ENCODE results near the gene LGI2. TPM values are rescaled to one million over a fixed set of nuclear protein-coding genes. Genes with fewer than 3 reads are reported as not detected.

LGI2 gene
- total RNA-seq, 3 donors from 2014 or later: 0.33 to 2.2 (median 1.2) TPM

DNA sequence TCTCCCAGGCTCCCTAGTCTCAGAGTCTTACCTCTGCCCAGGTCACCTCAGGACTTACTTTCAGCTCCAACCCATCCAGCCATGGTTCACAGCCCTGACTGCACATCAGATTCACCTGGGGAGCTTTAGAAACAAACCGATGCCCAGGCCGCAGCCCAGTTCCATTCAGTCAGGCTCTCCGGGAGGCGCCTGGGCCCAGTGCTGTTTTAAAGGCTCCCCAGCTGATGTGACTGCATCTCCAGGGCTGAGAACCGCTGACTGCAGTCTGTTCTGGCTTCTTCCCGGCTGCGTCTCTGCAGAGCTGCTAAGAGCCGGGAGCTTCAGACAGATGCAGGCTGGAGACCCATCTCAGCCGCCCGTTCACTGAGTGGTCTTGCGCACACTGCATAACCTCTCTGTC lies 44.4 kb upstream of the LGI2 start:
- intact Hi-C loops (cut with DNase I; ENCODE audit: low total_unique reads): no loop called here
- DNase-seq (ENCODE audit: low spot score in 2 of 2): no peak
- Histone ChIP-seq H3K27me3 (no peaks in the 10 kb centered on the region), H3K27ac (no peak overlapping the region), H3K9me3 (no peaks in the 10 kb centered on the region), H3K4me3 (no peak overlapping the region), H3K4me1 (no peaks in the 10 kb centered on the region), H3K36me3 (no peaks in the 10 kb centered on the region)
- TF ChIP-seq POLR2A (IDR thresholded peaks at IDR 0.05): no peak
- TF ChIP-seq, protein P1, sequence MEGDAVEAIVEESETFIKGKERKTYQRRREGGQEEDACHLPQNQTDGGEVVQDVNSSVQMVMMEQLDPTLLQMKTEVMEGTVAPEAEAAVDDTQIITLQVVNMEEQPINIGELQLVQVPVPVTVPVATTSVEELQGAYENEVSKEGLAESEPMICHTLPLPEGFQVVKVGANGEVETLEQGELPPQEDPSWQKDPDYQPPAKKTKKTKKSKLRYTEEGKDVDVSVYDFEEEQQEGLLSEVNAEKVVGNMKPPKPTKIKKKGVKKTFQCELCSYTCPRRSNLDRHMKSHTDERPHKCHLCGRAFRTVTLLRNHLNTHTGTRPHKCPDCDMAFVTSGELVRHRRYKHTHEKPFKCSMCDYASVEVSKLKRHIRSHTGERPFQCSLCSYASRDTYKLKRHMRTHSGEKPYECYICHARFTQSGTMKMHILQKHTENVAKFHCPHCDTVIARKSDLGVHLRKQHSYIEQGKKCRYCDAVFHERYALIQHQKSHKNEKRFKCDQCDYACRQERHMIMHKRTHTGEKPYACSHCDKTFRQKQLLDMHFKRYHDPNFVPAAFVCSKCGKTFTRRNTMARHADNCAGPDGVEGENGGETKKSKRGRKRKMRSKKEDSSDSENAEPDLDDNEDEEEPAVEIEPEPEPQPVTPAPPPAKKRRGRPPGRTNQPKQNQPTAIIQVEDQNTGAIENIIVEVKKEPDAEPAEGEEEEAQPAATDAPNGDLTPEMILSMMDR (IDR thresholded peaks at IDR 0.05): no peak
- TF ChIP-seq POLR2AphosphoS5 (IDR thresholded peaks at IDR 0.05): no peak

GRCh38 chr4:25070545-25070944 lies 39.8 kb upstream of the LGI2 start:
- Histone ChIP-seq H3K36me3 (no peaks in the 10 kb centered on the region), H3K4me1 (no peaks in the 10 kb centered on the region), H3K4me3 (no peak overlapping the region), H3K27me3 (no peaks in the 10 kb centered on the region), H3K9me3 (no peaks in the 10 kb centered on the region), H3K27ac (no peak overlapping the region)
- TF ChIP-seq POLR2A (IDR thresholded peaks at IDR 0.05) (no peak), POLR2AphosphoS5 (IDR thresholded peaks at IDR 0.05) (no peak)
- TF ChIP-seq, protein P1 (IDR thresholded peaks at IDR 0.05): no peak
- no peak for DNase-seq (ENCODE audit: low spot score in 2 of 2)
- intact Hi-C loops (cut with DNase I; ENCODE audit: low total_unique reads): no loop called here

DNA sequence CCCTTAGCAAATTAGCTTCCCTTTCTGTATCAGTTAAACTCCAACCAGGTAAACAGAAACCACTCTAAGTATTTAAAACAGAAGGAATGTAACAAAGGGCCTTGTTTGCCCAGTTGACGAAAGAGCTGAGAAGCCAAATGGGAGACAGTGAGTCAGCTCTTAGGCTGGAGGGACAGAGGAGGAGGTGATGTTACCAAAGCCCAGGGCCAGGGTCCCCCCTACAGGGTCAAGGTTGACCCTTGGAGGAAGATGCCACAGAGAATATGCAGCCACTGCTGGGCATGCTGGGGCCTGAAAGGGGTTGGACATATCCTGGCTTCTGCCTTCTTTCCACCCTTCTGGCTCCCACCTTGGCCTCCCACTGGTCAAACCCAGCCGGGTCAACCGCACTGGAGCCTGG lies 38.3 kb upstream of the LGI2 start:
- Histone ChIP-seq H3K36me3 (no peaks in the 10 kb centered on the region), H3K9me3 (no peaks in the 10 kb centered on the region), H3K27ac (no peak overlapping the region), H3K4me1 (no peaks in the 10 kb centered on the region), H3K4me3 (no peak overlapping the region), H3K27me3 (no peaks in the 10 kb centered on the region)
- DNase-seq (ENCODE audit: low spot score in 2 of 2): no peak
- intact Hi-C loops (cut with DNase I; ENCODE audit: low total_unique reads): no loop called here
- TF ChIP-seq POLR2A (IDR thresholded peaks at IDR 0.05) (no peak), POLR2AphosphoS5 (IDR thresholded peaks at IDR 0.05) (no peak)
- TF ChIP-seq, protein P1 (IDR thresholded peaks at IDR 0.05): no peak

DNA sequence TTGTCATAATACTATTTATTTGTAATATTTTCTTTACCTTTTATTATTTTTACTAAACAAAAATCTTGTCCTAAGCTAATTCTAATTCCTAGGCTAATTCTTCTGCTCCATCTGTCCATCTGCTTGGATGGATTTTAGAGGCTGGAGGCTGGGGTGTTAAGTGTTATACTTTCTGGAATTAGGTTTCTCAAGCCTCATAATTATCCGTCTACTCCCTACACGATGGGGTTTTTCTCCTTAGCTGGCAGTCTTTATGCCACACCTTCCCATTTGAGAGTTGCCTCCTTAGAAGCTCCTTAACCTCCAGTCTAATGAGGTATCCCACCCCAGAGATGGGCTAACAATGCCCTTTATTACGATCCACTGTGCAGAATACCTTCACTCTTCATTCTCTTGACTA lies 37.6 kb upstream of the LGI2 start:
- Histone ChIP-seq H3K27me3 (no peaks in the 10 kb centered on the region), H3K36me3 (no peaks in the 10 kb centered on the region), H3K9me3 (no peaks in the 10 kb centered on the region), H3K4me1 (no peaks in the 10 kb centered on the region), H3K27ac (no peak overlapping the region), H3K4me3 (no peak overlapping the region)
- no peak for TF ChIP-seq POLR2AphosphoS5 (IDR thresholded peaks at IDR 0.05)
- intact Hi-C loops (cut with DNase I; ENCODE audit: low total_unique reads): no loop called here
- no peak for DNase-seq (ENCODE audit: low spot score in 2 of 2)

DNA sequence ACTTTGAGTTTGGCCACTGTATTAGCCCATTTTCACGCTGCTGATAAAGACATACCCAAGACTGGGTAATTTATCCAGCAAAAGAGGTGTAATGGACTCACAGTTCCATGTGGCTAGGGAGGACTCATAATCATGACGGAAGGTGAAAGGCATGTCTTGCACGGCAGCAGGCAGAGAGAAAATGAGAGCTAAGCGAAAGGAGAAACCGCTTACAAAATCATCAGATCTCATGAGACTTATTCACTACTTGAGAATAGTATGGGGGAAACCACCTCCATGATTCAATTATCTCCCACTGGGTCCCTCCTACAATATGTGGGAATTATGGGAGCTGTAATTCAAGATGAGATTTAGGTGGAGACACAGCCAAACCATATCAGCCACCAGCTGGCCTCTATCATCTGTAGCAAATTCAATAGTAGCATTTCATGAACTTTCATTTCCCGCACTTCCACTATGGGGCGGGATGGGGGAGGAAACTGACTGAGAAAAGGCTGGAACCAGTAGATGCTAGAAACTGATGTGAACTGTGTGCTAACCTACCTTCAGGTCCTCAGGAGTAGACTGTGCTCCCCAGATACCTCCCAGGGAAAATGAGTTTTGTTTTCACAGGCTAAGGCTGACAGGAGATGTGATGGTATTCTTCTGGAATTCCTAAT lies 35.3 kb upstream of the LGI2 start:
- Histone ChIP-seq H3K9me3 (no peaks in the 10 kb centered on the region), H3K27me3 (no peaks in the 10 kb centered on the region), H3K27ac (no peak overlapping the region), H3K4me3 (no peak overlapping the region), H3K36me3 (no peaks in the 10 kb centered on the region), H3K4me1 (no peaks in the 10 kb centered on the region)
- no peak for DNase-seq (ENCODE audit: low spot score in 2 of 2)
- TF ChIP-seq POLR2A (IDR thresholded peaks at IDR 0.05) (no peak), POLR2AphosphoS5 (IDR thresholded peaks at IDR 0.05) (no peak)
- TF ChIP-seq, protein P1 (IDR thresholded peaks at IDR 0.05): no peak
- intact Hi-C loops (cut with DNase I; ENCODE audit: low total_unique reads): no loop called here

Data from breast epithelium (tissue), 4 donors.